Lower leg skin (tissue), 3 donors: ENCODE data around the gene LRP10.

Source experiments
- CTCF ChIP-seq, 3 donors: fragments of 450-650 bp; IDR thresholded peaks; one replicate each; pipeline ENCODE4 v1.5.1; 2016; ENCODE audit warnings: antibody characterized with exemption in 3 of 3, mild to moderate bottlenecking in 3 of 3, moderate library complexity in 2 of 3
- POLR2A ChIP-seq, 2 donors: fragments of 450-650 bp; IDR thresholded peaks; one replicate each; pipeline ENCODE4 v1.6.1; 2016 to 2017; ENCODE audit warnings: antibody characterized with exemption in 2 of 2, mild to moderate bottlenecking in 1 of 2, moderate library complexity in 1 of 2

DNA sequence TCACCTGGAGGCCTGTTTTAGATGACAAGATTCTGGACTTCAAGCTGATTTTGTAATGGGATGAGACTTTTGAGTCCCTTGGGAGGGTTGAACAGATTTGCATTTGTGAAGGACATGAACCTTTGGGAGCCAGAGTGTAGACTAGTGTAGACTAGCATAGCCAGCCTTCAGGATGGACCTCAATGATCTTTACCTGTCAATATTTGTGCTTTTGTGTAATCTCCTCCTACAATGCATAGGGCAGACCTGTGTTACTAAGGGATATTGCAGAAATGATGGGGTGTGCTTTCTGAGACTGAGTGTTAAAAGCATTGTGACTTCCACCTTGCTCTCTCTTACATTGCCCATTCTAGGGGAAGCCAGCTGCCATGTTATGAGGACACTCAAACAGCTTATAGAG lies 9.9 kb upstream of the LRP10 start:
- no peak for TF ChIP-seq CTCF (IDR thresholded peaks at IDR 0.05)
- no peak for TF ChIP-seq POLR2A (IDR thresholded peaks at IDR 0.05)
